Measurements from ENCODE around the gene TMEM175. TPM values are rescaled to one million over a fixed set of nuclear protein-coding genes. Genes with fewer than 3 reads are reported as not detected.
"Not testable (repeated sequence)": the region's sequence is repeated elsewhere in the genome, so short reads cannot be mapped to it uniquely, and the experiment has no call there.

TMEM175 gene
- total RNA-seq, 3 donors from 2014 or later, result 30.1 to 39.0 (median 37.5) TPM

- no peaks in the 10 kb centered on the region for H3K9me3 ChIP-seq
- peaks cover 31% of the 10 kb centered on the region for H3K4me1 ChIP-seq (ENCODE audit: low read depth)
- H3K4me3 ChIP-seq, result peak within 1 kb of the TSS; percentile 72
- ATAC-seq (peak; percentile 78), DNase-seq (peak; percentile 89 to 93 (median 90))
- intact Hi-C loops (cut with DNase I, micrococcal nuclease), result no loop called here
- no peak for TF ChIP-seq CTCF (IDR thresholded peaks at IDR 0.05)
- H3K36me3 ChIP-seq (ENCODE audit: low read depth), result no peaks in the 10 kb centered on the region
Observed at GRCh38 chr4:973431-974397, 41.5 kb downstream of the TMEM175 start, which contains the start of gene DGKQ. TSS of gene DGKQ (minus strand) at chr4:973569. CDS start at chr4:973482, 87 bp downstream.

GRCh38 chr4:974668-975067, 42.4 kb downstream of the TMEM175 start:
- Histone ChIP-seq H3K4me1 (ENCODE audit: low read depth) (peaks cover 28% of the 10 kb centered on the region), H3K9me3 (no peaks in the 10 kb centered on the region), H3K4me3 (no peak overlapping the region), H3K36me3 (ENCODE audit: low read depth) (no peaks in the 10 kb centered on the region)
- intact Hi-C loops (cut with DNase I, micrococcal nuclease), result no loop called here
- DNase-seq, result no peak
- no peak for ATAC-seq
- TF ChIP-seq CTCF (IDR thresholded peaks at IDR 0.05), result no peak

- DNase-seq; H3K4me3 ChIP-seq; H3K36me3 ChIP-seq (ENCODE audit: low read depth); H3K9me3 ChIP-seq; ATAC-seq; intact Hi-C loops (cut with DNase I, micrococcal nuclease): not testable (repeated sequence)
- H3K4me1 ChIP-seq (ENCODE audit: low read depth), result peaks cover 17% of the 10 kb centered on the region
Observed at GRCh38 chr4:976016-976415, 43.8 kb downstream of the TMEM175 start.

GRCh38 chr4:978957-979701, 46.9 kb downstream of the TMEM175 start:
- DNase-seq, result no peak
- Histone ChIP-seq H3K9me3 (no peaks in the 10 kb centered on the region), H3K4me1 (ENCODE audit: low read depth) (no peaks in the 10 kb centered on the region), H3K4me3 (no peak overlapping the region), H3K36me3 (ENCODE audit: low read depth) (no peaks in the 10 kb centered on the region)
- TF ChIP-seq CTCF (IDR thresholded peaks at IDR 0.05), result no peak
- intact Hi-C loops (cut with DNase I, micrococcal nuclease), result no loop called here
- ATAC-seq, result no peak

- Histone ChIP-seq H3K4me3 (no peak overlapping the region), H3K9me3 (no peaks in the 10 kb centered on the region), H3K4me1 (ENCODE audit: low read depth) (peaks cover 11% of the 10 kb centered on the region), H3K36me3 (ENCODE audit: low read depth) (no peaks in the 10 kb centered on the region)
- DNase-seq (no peak), ATAC-seq (no peak)
- TF ChIP-seq CTCF (IDR thresholded peaks at IDR 0.05), result no peak
- intact Hi-C loops (cut with DNase I, micrococcal nuclease), result no loop called here
Observed at GRCh38 chr4:982291-982690, 50.0 kb downstream of the TMEM175 start.

- TF ChIP-seq CTCF (IDR thresholded peaks at IDR 0.05), result no peak
- ATAC-seq (no peak), DNase-seq (no peak)
- H3K36me3 ChIP-seq (ENCODE audit: low read depth), result no peaks in the 10 kb centered on the region
- H3K4me3 ChIP-seq, result no peak overlapping the region
- H3K4me1 ChIP-seq (ENCODE audit: low read depth), result peaks cover 16% of the 10 kb centered on the region
- intact Hi-C loops (cut with DNase I, micrococcal nuclease), result no loop called here
- no peaks in the 10 kb centered on the region for H3K9me3 ChIP-seq
Observed at GRCh38 chr4:982814-983213, 50.6 kb downstream of the TMEM175 start.

Measured in mucosa of descending colon (tissue), 3 donors.